Fibroblast of the aortic adventitia (primary cell): ENCODE results near the gene VSNL1. TPM values are rescaled to one million over a fixed set of nuclear protein-coding genes. Genes with fewer than 3 reads are reported as not detected.

ENCODE experiments used
- DNase-seq: peaks from one replicate; pipeline ENCODE4 v3.0.0-alpha.2; 2010; ENCODE audit warnings: low read depth
- H3K4me3 ChIP-seq: 2 replicates; pipeline ENCODE4 v1.5.1; 2011; ENCODE audit warnings: low read depth, mild to moderate bottlenecking, control low read depth, low read length, moderate library complexity
- total RNA-seq: library from RNA; depleted of rRNA; stranded (reverse); fragments of >200 nt; gene quantifications from 2 replicates; pipeline ENCODE4 v1.2.3, GENCODE V29; 2012; ENCODE audit warnings: low replicate concordance
- TF ChIP-seq, protein P1 (sequence below): IDR thresholded peaks from 2 replicates; pipeline ENCODE4 v1.5.1; 2011; ENCODE audit warnings: mild to moderate bottlenecking, low read length, control low read depth, inconsistent platforms; ENCODE audit not compliant: insufficient read depth

VSNL1 gene
- total RNA-seq, 1 donor: 3.7 TPM

DNA sequence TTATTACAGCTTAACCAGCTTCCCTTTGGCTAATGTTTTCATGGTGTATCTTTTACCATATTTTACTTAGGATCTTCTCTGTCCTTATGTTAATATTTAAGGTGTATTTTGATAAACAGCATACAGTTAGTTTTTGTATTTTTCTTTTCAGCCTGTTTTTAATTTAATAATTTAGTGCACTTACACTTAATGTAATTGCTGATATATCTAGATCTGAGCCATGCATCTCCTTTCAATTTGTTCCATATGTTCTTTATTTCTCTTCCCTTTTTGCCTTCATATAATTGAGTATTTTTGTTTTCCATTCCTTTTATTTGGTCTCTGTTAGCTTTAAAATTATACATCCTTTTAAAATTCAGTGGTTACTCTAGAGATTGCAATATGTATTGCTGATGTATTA lies 134.3 kb downstream of the VSNL1 start:
- H3K4me3 ChIP-seq: no peak overlapping the region
- TF ChIP-seq, protein P1, sequence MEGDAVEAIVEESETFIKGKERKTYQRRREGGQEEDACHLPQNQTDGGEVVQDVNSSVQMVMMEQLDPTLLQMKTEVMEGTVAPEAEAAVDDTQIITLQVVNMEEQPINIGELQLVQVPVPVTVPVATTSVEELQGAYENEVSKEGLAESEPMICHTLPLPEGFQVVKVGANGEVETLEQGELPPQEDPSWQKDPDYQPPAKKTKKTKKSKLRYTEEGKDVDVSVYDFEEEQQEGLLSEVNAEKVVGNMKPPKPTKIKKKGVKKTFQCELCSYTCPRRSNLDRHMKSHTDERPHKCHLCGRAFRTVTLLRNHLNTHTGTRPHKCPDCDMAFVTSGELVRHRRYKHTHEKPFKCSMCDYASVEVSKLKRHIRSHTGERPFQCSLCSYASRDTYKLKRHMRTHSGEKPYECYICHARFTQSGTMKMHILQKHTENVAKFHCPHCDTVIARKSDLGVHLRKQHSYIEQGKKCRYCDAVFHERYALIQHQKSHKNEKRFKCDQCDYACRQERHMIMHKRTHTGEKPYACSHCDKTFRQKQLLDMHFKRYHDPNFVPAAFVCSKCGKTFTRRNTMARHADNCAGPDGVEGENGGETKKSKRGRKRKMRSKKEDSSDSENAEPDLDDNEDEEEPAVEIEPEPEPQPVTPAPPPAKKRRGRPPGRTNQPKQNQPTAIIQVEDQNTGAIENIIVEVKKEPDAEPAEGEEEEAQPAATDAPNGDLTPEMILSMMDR: no peak
- no peak for DNase-seq

DNA sequence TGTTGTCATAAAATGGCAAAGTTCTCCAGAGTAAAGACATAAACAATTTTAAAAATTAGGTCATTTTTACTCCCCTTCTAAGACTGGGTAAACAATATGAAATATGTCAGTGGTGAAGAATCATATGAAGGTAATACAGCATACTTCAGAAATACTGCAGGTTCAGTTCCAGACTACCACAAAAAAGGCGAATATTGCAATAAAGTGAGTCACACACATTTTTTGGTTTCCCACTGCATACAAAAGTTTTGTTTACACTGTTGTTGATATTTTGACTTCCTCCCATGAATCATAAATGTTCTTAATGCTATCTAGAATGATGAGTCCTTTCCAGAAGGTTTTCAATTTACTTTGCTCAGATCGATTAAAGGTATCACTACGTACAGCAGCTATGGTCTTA lies 139.6 kb downstream of the VSNL1 start:
- TF ChIP-seq, protein P1: no peak
- DNase-seq: no peak
- no peak overlapping the region for H3K4me3 ChIP-seq

DNA sequence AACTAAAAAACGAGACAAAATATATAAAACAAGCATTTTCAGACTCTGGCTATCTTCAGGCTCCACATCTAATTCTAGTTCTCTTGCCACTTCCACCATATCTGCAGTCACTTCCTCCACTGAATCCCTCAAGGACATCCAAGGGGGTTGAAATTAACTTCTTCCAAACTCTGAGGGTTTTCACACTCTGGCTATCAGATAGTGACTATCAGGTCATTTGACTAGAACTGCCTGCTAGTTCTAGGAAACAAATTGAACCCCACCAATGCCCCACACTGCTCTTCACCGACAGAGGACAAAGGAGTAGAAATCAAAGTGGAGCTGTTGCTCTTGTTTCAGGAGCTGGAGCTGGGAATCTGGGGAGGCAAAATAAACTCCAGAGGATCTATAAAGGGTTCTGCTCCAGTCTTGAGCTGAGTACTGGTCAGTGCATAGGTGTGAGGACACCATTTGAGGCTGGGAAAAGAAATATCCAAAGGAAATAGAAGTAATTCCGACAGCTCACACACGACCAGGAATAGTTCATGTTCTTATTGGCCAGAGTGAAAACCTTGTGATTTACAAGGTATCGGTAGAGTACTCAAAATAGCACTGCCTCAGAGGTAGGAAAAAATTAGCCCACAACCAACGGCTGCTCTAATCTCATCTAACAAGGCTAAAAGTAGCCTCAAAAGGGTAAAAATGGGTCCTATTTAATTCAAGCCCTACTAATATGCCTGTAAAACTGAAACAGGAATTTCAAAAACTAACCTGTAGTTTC lies 141.8 kb downstream of the VSNL1 start:
- H3K4me3 ChIP-seq: no peak overlapping the region
- TF ChIP-seq, protein P1: no peak

DNA sequence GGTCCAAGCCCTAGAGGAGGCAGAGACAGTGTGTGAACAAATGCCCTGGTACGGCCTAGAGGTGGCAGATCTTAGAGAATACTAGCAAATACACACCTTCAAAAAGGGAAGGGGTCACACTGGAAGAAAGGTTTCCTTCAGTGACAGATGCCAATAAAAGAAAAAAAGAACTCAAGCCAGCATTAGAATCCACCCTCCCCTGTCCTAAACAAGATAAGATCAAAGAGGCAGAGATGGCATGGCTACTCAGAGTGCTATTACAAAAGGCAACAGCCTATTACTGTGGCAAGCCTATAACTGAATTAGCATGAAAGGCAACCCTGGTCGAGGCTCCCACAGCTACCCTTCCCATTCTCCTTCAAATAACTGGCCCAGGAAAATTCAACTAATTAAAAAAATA lies 143.5 kb downstream of the VSNL1 start:
- DNase-seq: no peak
- TF ChIP-seq, protein P1: no peak
- H3K4me3 ChIP-seq: no peak overlapping the region

More for the DNA sequence above, 141.8 kb downstream of the VSNL1 start:
- no peak for DNase-seq

DNA sequence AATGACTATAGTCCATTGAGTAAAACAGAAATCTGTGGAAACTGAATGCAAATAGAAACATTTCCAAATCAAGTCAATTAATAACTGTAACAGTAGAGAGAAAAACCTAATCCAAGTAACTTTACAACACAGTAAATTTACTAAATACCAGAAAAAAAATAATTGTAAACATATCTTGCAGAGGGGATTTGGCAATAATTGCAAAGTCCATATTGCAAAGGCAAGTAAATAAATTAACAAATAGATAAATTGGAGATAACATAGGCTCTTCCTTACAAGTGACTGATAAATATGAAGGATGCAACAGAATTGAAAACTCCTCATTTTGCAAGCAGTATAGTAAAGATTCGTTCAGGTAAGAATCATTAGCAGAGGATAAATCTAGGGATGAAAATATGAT lies 148.1 kb downstream of the VSNL1 start:
- TF ChIP-seq, protein P1: no peak
- DNase-seq: no peak
- no peak overlapping the region for H3K4me3 ChIP-seq

DNA sequence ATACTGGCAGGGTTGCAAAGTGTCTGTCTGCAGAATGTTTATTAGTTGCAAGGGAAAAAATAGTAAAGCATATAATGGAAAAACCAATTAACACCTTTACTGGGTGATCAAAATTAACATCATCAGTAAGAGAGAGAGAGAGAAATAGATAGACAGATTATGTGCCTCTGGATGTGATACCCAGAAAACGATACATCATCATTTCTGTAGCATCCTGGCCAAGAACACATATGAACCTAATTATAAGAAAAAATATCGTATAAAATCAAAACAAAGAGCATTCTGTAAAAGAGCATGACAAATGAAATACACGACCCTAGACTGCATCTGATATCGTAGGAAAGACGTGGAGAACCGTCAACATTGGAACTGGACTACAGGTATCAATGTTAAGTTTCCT lies 148.5 kb downstream of the VSNL1 start:
- DNase-seq: no peak
- TF ChIP-seq, protein P1: no peak
- no peak overlapping the region for H3K4me3 ChIP-seq

DNA sequence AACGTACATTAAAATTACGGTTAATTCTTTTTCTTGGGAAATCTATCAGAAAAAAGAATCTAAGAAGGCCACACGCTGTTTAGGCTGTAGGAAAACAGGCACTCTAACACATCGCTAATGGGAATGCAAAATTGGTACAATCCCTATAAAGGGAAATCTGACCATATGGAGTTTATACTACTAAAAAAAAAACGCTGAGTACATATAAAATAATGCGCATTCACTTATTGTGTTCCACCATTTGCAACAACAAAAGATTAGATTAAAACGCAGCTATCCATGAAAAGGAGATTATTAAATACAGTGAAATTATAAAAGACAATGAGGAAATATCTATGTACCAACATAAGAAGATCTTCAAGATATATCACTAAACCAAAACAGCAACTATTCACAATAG lies 150.3 kb downstream of the VSNL1 start:
- H3K4me3 ChIP-seq: no peak overlapping the region
- TF ChIP-seq, protein P1: no peak
- no peak for DNase-seq
